NCI-H187 treated with DMSO at 0.1 percent for 48 hours (cell line): ENCODE measurements around the gene XIRP2.
"Not testable (repeated sequence)": the region's sequence is repeated elsewhere in the genome, so short reads cannot be mapped to it uniquely, and the experiment has no call there.

ENCODE experiments used
- DNase-seq: peaks from one replicate; lab custom pipeline; 2025; lab: John Stamatoyannopoulos, UW

XIRP2 gene

DNA sequence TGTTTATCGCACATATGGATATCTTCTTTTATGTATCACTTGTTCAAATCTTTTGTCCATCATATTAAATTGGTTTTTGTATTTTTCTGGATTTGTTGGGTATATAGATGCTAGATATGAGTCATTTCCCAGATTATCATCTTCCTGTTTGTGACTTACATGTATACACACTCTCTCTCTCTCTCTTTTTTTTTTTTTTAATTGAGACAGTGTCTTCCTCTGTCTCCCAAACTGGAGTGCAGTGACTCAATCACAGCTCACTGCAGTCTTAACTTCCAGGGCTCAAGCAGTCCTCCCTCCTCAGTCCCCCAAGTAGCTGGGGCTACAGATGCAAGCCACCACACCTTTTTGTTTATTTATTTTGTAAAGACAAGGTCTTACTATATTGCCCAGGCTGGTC lies 43.8 kb downstream of the XIRP2 start:
- no peak for DNase-seq

DNA sequence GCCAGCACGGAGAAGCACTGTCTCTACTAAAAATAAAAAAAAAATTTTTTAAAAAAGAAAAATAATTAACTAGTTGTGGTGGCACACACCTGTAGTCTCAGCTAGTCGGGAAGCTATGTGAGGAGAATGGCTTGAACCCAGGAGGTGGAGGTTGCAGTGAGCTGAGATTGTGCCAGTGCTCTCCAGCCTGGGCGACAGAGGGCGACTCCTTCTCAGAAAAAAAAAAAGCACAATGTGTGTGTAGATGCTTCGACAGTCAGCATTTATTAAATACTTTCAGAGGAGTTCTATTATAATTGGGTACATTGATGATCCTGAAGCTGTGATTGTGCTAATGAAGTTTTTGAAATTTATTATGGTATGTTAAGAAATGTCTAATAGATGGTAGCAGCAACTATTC lies 46.5 kb downstream of the XIRP2 start:
- DNase-seq, result no peak

DNA sequence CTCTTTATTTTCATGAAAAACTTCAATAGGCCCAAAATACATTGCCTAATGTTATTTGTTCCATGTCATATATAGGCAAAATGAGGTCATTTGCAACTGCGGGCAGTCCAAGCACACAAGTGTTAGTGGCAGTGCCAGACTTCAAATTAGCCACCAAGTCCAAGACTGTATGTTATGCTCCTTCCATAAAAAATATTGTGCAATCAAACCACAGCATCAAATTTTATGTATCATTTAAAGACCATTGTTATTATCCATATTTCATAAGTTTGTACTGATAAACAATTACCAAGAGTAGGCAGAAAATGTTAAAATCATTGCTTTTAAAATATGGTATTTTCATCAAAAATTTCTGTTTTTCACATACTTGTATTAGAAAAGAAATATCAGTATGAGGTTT lies 54.1 kb downstream of the XIRP2 start:
- DNase-seq, result no peak

DNA sequence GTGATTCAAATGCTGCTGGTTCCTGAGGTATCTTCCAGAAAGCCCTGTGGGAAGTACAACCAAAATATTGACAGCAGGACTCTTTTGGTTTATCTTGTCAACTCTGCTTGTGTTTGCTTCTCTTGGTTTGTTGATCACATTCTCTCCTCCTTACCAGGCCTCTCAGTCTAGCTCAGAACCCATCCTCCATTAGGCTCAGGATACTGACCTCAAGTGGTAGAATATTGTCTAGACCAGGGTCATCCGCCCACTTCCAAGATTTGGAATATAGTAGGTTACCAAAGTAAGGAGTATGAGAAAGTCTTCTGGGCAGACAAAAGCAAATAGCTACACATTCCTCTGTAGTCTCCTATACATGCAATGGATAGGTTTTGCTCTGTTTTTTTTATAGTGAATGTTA lies 56.6 kb downstream of the XIRP2 start:
- no peak for DNase-seq

DNA sequence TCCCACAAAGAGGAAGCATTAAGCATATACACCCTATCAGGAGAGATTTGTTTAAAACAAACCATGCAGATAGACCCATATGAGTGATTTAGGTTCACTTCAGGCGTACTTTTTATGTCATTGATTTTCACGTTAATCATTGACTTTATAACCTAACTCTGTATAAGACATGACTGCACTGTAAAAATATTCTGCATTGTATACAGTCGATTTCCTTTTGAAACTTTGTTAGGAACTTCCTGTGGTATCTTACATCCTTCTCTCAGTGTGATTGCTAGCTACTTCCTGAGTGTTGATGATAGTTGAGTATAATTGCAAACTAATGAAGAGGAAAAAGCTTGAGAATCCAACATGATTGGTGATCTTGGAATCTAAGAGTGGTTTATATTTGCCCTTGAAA lies 69.4 kb downstream of the XIRP2 start:
- no peak for DNase-seq

DNA sequence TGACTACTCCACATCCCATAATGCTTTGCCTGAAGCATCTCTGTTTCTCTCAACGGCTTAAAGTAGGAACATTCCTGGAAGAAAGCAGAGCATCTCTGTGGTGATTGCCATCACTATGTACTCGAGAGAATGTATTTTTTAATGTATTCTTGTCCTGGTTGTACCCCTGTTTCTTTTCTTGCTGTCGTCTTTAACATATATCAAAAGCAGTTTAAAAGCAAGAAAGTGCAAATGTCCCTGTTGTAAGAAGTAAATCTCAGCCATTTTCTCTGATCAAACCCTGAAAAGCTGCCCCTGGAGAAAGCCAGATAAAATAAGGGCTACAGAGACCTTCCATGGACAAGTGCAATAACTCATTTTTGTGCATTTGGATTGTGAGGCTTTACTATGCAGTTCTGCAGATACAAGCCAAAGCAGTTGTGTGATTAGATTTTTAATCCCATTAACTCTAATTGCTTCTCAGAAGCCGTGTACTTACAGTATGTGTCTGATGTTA lies 70.8 kb downstream of the XIRP2 start:
- no peak for DNase-seq

DNA sequence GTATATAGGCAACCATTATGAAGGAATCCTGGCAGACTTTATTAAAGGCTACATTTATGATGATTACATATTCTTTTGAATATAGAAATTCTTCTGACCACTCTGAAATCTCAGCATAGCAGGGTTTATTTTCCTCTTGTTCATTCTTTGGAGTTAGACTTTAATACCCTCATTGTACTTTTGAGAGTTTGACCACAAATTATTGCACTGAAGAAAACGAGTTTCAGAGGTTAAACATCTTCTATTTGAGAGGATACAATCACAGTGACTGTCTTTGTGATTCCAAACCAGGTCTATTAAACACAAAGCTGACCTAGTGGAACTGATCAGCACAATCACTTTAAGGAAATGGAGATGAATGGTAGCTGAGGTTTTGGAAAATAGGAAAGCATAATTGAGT lies 71.3 kb downstream of the XIRP2 start:
- DNase-seq, result no peak

DNA sequence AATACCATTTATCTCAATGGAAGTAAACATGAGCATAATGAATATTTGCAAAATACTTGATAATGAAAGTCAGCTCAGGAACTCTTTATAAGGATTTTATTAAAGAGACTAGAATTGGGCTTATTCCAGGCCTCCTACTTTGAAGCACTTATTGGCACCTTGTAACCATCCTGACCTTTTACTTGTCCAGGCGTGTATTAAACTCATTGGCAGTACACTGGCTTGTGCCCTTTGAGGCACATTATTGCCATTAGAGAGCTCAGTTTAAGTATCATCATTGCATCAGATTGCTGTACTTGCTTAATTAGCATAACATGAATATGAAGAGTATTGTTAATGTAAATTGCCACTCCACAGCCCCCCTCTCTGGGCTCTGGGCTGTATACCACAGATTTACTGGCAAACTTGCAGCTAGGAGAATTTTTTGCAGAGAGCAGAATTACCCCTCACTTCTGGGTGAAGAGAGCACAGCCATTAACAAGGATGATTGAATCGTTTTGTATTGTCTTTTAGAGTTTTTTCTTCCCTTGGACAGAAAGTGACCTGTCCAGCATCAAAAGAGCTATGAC lies 72.5 kb downstream of the XIRP2 start:
- no peak for DNase-seq

DNA sequence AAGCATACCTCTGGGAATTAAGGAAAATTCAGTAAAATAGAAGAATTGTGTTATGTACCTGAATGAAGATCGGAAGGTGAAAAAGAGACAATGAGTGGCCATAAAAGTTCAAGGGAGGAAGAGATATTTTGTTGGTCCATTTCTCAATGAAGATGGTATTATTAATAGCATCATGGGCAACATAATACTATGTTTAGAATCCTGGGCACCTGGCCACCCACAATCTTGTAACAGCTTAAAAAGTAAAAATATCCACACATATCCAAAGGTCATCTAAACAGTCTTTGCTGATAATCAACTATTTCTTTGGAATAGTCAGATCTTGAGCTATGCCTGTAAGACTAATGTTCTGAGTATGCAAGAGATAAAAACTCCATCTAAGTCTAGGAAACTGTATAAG lies 73.7 kb downstream of the XIRP2 start:
- no peak for DNase-seq

DNA sequence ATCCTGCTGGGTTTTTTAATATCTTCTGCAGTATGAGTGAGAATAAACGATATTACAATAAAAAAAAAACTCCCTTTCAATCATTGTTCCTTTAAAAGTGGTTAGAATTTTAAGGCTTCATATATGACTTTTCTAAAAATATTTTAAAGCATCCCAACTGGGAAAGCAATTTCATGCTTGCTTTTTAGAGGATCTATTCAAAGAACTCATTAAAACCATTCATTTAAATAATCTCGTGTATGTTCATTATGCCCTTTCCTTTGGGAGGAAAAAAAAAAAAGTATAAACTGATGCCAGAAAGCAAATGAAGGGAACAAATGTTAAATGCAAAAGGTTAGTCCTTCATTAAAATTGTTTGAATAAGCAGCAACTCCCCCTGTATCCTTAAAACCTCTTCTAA lies 81.2 kb downstream of the XIRP2 start:
- DNase-seq, result no peak

DNA sequence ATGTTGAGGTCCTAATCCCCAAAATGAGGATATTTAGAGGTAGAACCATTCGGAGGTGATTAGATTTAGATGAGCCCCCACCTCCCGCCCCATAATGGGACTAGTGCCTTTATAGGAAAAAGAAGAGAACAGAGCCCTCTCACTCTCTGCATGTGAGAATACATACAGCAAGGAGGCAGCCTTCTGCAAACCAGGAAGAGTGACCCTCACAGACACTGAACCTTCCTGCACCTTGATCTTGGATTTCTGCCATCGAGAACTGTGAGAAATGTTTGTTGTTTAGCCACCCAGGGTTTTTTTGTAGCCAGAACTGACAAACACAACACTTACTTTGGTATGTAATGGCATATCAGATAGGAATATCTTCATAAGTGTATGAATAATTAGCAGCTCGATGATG lies 83.7 kb downstream of the XIRP2 start:
- no peak for DNase-seq

DNA sequence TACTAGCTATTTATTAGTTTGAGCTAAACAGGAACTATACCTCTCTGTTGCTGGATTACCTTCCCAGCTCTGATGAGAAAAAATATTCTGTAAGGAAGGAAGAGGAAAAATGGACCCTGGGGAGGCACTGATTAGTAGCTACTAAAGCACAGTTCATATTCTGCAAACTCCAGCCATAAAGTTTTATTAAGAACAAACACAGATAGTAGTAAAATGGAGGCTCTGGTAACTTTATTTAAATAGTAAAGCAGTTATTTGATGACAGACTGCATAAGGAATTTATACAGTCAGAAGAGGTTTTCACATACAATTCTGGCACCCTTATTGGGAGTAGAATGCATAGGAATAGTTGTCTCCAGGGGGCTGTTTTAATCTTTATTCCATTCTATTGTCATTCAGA lies 84.1 kb downstream of the XIRP2 start:
- no peak for DNase-seq

DNA sequence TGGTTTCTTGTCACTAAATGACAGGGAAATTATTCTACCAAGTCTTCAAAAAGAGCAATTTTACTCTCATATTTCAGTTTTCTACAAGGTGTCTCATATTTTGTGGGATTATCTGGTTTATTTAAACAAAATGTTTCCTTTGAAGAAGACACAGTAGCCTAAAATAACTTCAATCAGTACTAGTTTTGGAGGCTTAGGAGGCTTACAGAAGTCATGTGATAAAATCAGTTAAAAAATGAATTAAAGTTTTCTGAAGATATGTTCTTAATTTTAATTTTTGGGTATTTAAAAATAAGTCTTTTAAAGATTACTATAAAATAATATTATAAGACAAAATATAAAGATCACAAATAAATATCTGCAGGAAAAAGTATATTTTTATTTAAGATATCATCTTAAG lies 95.9 kb downstream of the XIRP2 start:
- no peak for DNase-seq

DNA sequence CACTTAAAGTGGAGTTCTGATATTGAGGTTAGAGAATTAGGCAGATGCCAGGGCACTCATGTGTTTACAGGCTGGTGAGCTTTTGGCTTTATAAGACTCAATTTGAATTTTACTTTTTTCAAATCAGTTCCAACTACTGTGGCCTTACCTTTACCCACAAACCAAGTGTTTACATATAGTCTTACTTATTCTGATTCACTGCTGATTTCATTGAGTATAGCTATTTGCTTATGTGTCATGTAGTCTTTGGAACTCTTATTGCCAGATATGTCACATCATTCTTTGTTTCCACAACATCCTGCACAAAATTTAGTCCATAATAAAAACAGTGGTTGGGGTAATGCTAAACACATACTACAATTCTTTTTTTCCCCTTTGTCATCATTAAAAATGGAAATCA lies 96.5 kb downstream of the XIRP2 start:
- no peak for DNase-seq

DNA sequence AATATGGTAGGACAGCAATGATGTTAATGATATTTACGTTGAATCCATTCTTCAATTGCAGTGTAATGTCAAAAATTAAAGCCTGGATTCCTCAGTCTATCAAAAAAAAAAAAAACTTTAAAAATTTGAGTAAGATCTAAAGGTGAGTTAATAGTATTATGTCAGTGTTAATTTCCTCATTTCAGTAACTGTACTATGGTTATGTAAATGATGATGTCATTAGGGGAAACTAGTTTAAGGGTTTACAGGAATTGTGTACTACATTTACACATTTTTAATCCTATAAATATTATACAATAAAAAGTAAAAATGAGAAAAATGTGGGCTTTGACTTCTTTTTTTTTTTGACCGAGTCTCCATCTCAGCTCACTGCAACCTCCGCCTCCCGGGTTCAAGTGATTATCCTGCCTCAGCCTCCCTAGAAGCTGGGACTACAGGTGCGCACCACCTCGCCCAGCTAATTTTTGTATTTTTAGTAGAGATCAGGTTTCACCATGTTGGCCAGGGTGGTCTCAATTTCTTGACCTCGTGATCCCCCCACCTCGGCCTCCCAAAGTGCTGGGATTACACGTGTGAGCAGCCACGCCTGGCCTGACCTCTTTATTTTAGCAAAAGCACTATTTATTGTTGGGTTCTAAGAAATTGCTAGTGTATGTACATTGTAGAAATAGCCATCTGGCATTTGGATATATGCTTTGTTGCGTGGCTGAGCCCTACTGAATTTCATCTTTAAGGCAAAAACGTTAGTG lies 106.5 kb downstream of the XIRP2 start:
- DNase-seq, result no peak

DNA sequence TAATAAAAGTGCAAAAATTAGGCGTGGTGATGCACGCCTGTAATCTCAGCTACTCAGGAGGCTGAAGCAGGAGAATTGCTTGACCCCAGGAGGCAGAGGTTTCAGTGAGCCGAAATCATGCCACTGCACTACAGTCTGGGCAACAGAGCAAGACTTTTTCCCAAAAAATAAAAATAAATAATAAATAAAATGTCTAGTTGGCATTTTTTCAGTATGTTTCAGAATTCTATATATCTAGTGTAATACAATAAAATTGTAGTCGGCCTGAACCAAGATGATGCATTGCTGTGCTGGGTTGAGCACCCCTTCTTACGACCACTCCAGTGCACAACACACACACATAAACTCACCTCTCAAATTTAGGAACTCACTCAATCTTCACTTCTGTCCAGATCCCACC lies 108.2 kb downstream of the XIRP2 start:
- DNase-seq, result no peak

DNA sequence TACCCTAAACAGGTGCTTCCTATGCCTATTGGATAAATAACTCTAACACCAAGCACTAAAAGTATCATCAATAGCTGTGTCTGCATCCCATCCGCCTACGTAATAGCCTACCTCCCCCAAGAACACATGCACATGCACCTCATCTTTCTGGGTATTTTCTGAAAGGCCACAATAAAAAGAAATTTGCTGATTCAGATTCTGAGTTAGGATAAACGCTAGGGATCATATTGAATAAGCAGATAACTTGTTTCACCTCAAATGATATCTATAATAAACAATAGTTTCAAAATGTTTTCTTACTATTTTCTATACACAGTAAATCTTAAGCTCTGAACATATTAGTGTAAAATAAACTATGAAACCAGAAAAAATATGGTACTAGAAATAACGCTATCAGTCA lies 112.9 kb downstream of the XIRP2 start:
- DNase-seq, result no peak

DNA sequence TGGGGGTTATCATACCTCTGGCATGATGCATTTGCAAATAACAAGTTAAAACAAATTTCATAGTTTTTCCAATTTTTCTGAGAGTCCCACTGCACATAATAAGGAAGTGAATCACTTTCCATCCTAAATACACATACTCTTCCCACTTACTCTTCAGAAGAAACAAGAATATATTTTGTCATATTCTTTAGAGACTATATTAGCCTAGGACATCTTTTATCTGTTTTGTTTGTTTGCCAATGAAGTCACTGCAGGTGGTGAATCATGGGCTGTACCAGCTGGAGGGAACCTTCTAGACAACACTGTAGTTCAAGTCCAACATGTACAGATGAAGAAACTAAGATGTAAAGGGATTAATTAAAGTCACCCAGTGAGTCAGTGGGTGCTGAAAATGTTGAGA lies 116.8 kb downstream of the XIRP2 start:
- DNase-seq, result no peak

DNA sequence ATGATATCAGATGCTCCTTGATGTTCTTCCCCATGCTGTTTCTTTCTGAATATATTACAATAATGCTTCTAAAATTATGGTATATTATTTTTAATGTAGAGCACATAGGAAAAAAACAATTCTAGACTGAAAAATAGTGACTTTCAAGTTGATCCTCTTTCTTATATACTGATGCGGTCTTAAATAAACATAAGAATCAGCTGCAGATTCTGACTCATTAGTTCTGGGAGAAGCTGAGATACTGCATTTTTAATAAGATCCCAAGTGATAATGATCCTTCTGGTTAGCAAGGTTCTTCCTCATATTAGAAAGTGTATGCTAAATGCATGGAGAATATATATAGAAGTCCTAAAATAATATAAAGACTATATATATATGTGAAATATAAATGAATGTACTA lies 124.9 kb downstream of the XIRP2 start:
- DNase-seq, result no peak

DNA sequence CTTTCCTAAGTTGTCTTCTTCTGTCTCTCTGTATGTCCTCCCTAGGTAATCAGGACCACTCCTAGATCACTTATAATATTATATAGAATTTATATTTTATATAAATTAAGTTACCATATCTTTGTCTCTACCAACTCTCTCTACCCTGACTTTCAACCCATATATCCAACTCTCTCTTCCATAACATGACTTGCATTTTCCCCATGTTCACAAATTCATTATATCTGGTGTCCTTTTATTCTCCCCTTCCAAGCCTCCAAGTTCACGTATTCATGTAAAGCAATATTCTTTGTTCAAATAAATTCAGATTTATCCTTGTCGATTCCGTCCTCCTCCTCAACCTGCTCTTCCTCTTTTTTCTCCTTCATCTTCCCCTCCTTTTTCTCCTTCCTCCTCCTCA lies 127.5 kb downstream of the XIRP2 start:
- no peak for DNase-seq

DNA sequence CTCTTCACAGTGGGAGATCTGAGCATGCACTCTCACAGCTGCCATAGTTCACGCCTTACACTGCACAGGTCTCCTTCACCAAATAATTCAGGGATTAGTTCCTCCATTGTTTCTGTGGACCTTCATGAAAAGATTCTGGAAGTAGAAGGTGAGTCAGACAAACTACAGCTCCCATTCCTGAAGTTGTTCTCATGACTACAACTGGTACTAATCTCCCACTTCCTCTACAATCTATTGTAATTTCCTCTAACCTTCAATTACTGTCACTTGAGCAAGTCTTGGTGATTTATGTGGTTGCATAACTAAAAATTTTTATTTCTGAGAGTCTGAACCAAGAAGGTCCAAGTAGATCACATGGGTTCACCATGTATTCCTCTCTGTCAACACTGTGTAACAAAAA lies 128.7 kb downstream of the XIRP2 start:
- DNase-seq, result no peak

DNA sequence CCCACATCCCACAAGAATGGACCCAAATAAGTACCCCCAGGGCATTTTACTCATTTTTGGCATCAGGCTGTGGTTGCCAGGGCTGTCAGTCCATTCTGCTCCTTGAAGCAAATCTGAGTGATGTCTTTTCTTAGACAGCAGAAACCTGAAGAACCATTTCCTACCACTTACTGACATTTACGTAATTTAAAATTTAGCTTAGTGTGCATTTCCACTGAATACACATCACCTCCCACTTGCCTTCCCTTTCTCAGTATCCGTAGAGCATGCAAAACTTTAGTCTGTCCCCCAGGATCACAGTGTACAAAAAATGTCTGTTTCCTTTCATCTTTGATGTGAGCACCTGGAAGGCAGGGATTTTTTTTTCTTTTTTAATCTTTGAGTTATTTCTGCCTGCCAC lies 130.3 kb downstream of the XIRP2 start:
- no peak for DNase-seq

DNA sequence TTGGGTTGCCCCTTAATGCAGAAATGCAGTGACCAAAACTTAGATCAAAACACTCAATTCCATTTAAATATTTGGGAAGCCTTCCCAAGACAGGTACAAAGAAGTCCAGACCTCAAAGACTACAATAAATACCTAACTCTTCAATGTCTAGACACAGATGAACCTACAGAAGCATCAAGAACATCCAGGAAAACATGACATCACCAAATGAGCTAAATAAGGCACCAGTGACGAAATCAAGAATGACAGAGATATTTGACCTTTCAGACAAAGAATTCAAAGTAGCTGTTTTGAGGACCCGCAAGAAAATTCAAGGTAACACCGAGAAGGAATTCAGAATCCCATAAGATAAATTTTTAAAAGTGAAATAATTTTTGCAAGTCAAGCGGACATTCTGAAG lies 140.2 kb downstream of the XIRP2 start:
- DNase-seq, result no peak

DNA sequence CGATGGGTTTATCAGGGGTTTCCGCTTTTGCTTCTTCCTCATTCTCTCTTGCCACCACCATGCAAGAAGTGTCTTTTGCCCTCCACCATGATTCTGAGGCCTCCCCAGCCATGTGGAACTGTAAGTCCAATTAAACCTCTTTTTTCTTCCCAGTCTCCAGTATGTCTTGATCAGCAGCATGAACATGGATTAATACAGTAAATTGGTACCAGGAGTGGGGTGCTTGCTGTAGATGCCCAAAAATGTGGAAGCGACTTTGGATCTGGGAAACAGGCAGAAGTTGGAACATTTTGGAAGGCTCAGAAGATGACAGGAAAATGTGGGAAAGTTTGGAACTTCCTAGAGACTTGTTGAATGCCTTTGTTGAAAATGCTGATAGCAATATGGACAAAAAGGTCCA lies 146.7 kb downstream of the XIRP2 start:
- not testable (repeated sequence) for DNase-seq
